Activated CD4-positive, alpha-beta T cell treated with anti-CD3 and anti-CD28 coated beads, Interleukin-2, amount 10 ng/mL, durations not matched to agents 24 days and 14 days (primary cell): ENCODE measurements around the gene PRSS38. TPM values are rescaled to one million over a fixed set of nuclear protein-coding genes. Genes with fewer than 3 reads are reported as not detected.
A peak's percentile ranks its signal among the peaks of the same experiment; 100 is the strongest.

Experiments
- DNase-seq: peaks from one replicate; pipeline ENCODE4 v3.0.0; 2022
- H3K27ac Mint-ChIP-seq: one replicate; pipeline ENCODE4 v1.8.0; 2022; ENCODE audit warnings: mild to moderate bottlenecking, mixed read lengths
- H3K27me3 Mint-ChIP-seq: one replicate; pipeline ENCODE4 v1.8.0; 2022; ENCODE audit warnings: mixed read lengths
- H3K36me3 Mint-ChIP-seq: one replicate; pipeline ENCODE4 v1.8.0; 2022; ENCODE audit warnings: low read depth, mild to moderate bottlenecking, mixed read lengths
- H3K4me1 Mint-ChIP-seq: one replicate; pipeline ENCODE4 v1.8.0; 2021; ENCODE audit warnings: mixed read lengths
- H3K4me3 Mint-ChIP-seq: one replicate; pipeline ENCODE4 v1.8.0; 2022; ENCODE audit warnings: mild to moderate bottlenecking, moderate library complexity, mixed read lengths
- H3K9me3 Mint-ChIP-seq: one replicate; pipeline ENCODE4 v1.8.0; 2021; ENCODE audit warnings: mixed read lengths
- intact Hi-C: fragments of 100-400 bp; cut with micrococcal nuclease; formaldehyde crosslinking; loops from one replicate; pipeline ENCODE4 v1.15.1; 2023
- total RNA-seq: library from RNA; stranded (reverse); gene quantifications from 2 replicates; pipeline ENCODE4 v1.2.3, GENCODE V29; 2022

The PRSS38 gene
- not detected in 2 replicates for total RNA-seq

- intact Hi-C loops: no loop called here
- DNase-seq: no peak
- H3K4me1 Mint-ChIP-seq: no peaks in the 10 kb centered on the region
Observed at GRCh38 chr1:227815468-227816409, at the start of gene PRSS38. Gene PRSS38 (plus strand): TSS chr1:227815675. CDS start chr1:227815717, 42 bp downstream.

GRCh38 chr1:227766015-227766634, 49.4 kb upstream of the PRSS38 start:
- Mint-ChIP-seq H3K4me1 (peaks cover 64% of the 10 kb centered on the region), H3K36me3 (peaks cover 41% of the 10 kb centered on the region), H3K27me3 (no peaks in the 10 kb centered on the region), H3K9me3 (no peaks in the 10 kb centered on the region), H3K27ac (peak overlapping the region; percentile 68), H3K4me3 (peak overlapping the region; percentile 61)
- intact Hi-C loops: loop anchor here (10.0 kb wide), 3 partner anchors 119 to 399 kb away; partner anchors contain the start of genes C1orf35, IBA57 and MRPL55
- peak; percentile 94 for DNase-seq

More at GRCh38 chr1:227815468-227816409, at the start of gene PRSS38:
- Mint-ChIP-seq H3K27me3 (no peaks in the 10 kb centered on the region), H3K36me3 (no peaks in the 10 kb centered on the region), H3K4me3 (no peak within 1 kb of the TSS), H3K9me3 (peaks cover 11% of the 10 kb centered on the region), H3K27ac (no peak within 1 kb of the TSS)

- H3K36me3 Mint-ChIP-seq: peaks cover 35% of the 10 kb centered on the region
- H3K9me3 Mint-ChIP-seq: no peaks in the 10 kb centered on the region
- H3K27ac Mint-ChIP-seq: peak overlapping the region; percentile 68
Observed at GRCh38 chr1:227766653-227767277, 48.7 kb upstream of the PRSS38 start.

GRCh38 chr1:227767401-227768124, 47.9 kb upstream of the PRSS38 start:
- no peak for DNase-seq
- peaks cover 57% of the 10 kb centered on the region for H3K4me1 Mint-ChIP-seq
- intact Hi-C loops: loop anchor here (10.0 kb wide), 3 partner anchors 117 to 397 kb away; partner anchors contain the start of genes C1orf35, IBA57 and MRPL55
- H3K9me3 Mint-ChIP-seq: no peaks in the 10 kb centered on the region
- H3K27me3 Mint-ChIP-seq: no peaks in the 10 kb centered on the region
- peak overlapping the region; percentile 57 for H3K4me3 Mint-ChIP-seq
- peak overlapping the region; percentile 48 for H3K27ac Mint-ChIP-seq
- H3K36me3 Mint-ChIP-seq: peaks cover 36% of the 10 kb centered on the region

More at GRCh38 chr1:227766653-227767277, 48.7 kb upstream of the PRSS38 start:
- intact Hi-C loops: loop anchor here (10.0 kb wide), 3 partner anchors 118 to 398 kb away; partner anchors contain the start of genes C1orf35, IBA57 and MRPL55
- Mint-ChIP-seq H3K27me3 (no peaks in the 10 kb centered on the region), H3K4me1 (peaks cover 59% of the 10 kb centered on the region), H3K4me3 (peak overlapping the region; percentile 61)
- DNase-seq: no peak

- H3K4me1 Mint-ChIP-seq: peaks cover 57% of the 10 kb centered on the region
- no peak overlapping the region for H3K27ac Mint-ChIP-seq
- peaks cover 35% of the 10 kb centered on the region for H3K36me3 Mint-ChIP-seq
- no peaks in the 10 kb centered on the region for H3K9me3 Mint-ChIP-seq
- no peaks in the 10 kb centered on the region for H3K27me3 Mint-ChIP-seq
- intact Hi-C loops: loop anchor here (10.0 kb wide), 3 partner anchors 117 to 397 kb away; partner anchors contain the start of genes C1orf35, IBA57 and MRPL55
- no peak overlapping the region for H3K4me3 Mint-ChIP-seq
- no peak for DNase-seq
Observed at GRCh38 chr1:227768125-227768439, 47.4 kb upstream of the PRSS38 start.

- Mint-ChIP-seq H3K36me3 (peaks cover 35% of the 10 kb centered on the region), H3K9me3 (no peaks in the 10 kb centered on the region), H3K4me3 (no peak overlapping the region), H3K4me1 (peaks cover 55% of the 10 kb centered on the region), H3K27ac (no peak overlapping the region), H3K27me3 (no peaks in the 10 kb centered on the region)
- intact Hi-C loops: loop anchor here (10.0 kb wide), 3 partner anchors 116 to 396 kb away; partner anchors contain the start of genes C1orf35, IBA57 and MRPL55
- DNase-seq: no peak
Observed at GRCh38 chr1:227768640-227769039, 46.8 kb upstream of the PRSS38 start.

- H3K36me3 Mint-ChIP-seq: peaks cover 35% of the 10 kb centered on the region
- peaks cover 55% of the 10 kb centered on the region for H3K4me1 Mint-ChIP-seq
- intact Hi-C loops: loop anchor here (10.0 kb wide), 3 partner anchors 116 to 396 kb away; partner anchors contain the start of genes C1orf35, IBA57 and MRPL55
- DNase-seq: no peak
- H3K9me3 Mint-ChIP-seq: no peaks in the 10 kb centered on the region
- H3K27me3 Mint-ChIP-seq: no peaks in the 10 kb centered on the region
- H3K4me3 Mint-ChIP-seq: no peak overlapping the region
- no peak overlapping the region for H3K27ac Mint-ChIP-seq
Observed at GRCh38 chr1:227769047-227769935, 46.2 kb upstream of the PRSS38 start.

- H3K4me3 Mint-ChIP-seq: no peak overlapping the region
- no peaks in the 10 kb centered on the region for H3K9me3 Mint-ChIP-seq
- H3K4me1 Mint-ChIP-seq: peaks cover 53% of the 10 kb centered on the region
- no peaks in the 10 kb centered on the region for H3K27me3 Mint-ChIP-seq
- H3K36me3 Mint-ChIP-seq: peaks cover 36% of the 10 kb centered on the region
- intact Hi-C loops: loop anchor here (10.0 kb wide), 3 partner anchors 115 to 395 kb away; partner anchors contain the start of genes C1orf35, IBA57 and MRPL55
- DNase-seq: no peak
- no peak overlapping the region for H3K27ac Mint-ChIP-seq
Observed at GRCh38 chr1:227769936-227770494, 45.5 kb upstream of the PRSS38 start.

GRCh38 chr1:227770812-227771211, 44.7 kb upstream of the PRSS38 start:
- Mint-ChIP-seq H3K4me3 (no peak overlapping the region), H3K27me3 (no peaks in the 10 kb centered on the region), H3K4me1 (peaks cover 48% of the 10 kb centered on the region), H3K9me3 (no peaks in the 10 kb centered on the region), H3K27ac (no peak overlapping the region), H3K36me3 (peaks cover 36% of the 10 kb centered on the region)
- DNase-seq: no peak
- intact Hi-C loops: no loop called here

- H3K27me3 Mint-ChIP-seq: no peaks in the 10 kb centered on the region
- H3K27ac Mint-ChIP-seq: no peak overlapping the region
- H3K4me1 Mint-ChIP-seq: peaks cover 43% of the 10 kb centered on the region
- no peak for DNase-seq
- no peak overlapping the region for H3K4me3 Mint-ChIP-seq
- H3K36me3 Mint-ChIP-seq: peaks cover 36% of the 10 kb centered on the region
- H3K9me3 Mint-ChIP-seq: no peaks in the 10 kb centered on the region
- intact Hi-C loops: no loop called here
Observed at GRCh38 chr1:227771326-227771725, 44.1 kb upstream of the PRSS38 start.

GRCh38 chr1:227771771-227772170, 43.7 kb upstream of the PRSS38 start:
- Mint-ChIP-seq H3K4me3 (no peak overlapping the region), H3K9me3 (no peaks in the 10 kb centered on the region), H3K4me1 (peaks cover 39% of the 10 kb centered on the region), H3K27ac (no peak overlapping the region), H3K36me3 (peaks cover 34% of the 10 kb centered on the region), H3K27me3 (no peaks in the 10 kb centered on the region)
- DNase-seq: no peak
- intact Hi-C loops: no loop called here

GRCh38 chr1:227773558-227773957, 41.9 kb upstream of the PRSS38 start:
- DNase-seq: no peak
- H3K4me3 Mint-ChIP-seq: peak overlapping the region; percentile 63
- no peak overlapping the region for H3K27ac Mint-ChIP-seq
- H3K9me3 Mint-ChIP-seq: no peaks in the 10 kb centered on the region
- peaks cover 23% of the 10 kb centered on the region for H3K4me1 Mint-ChIP-seq
- peaks cover 18% of the 10 kb centered on the region for H3K36me3 Mint-ChIP-seq
- H3K27me3 Mint-ChIP-seq: no peaks in the 10 kb centered on the region
- intact Hi-C loops: no loop called here
